Sciatic nerve (tissue), 2 donors: ENCODE results near the gene VCPKMT. TPM values are rescaled to one million over a fixed set of nuclear protein-coding genes. Genes with fewer than 3 reads are reported as not detected.

Source experiments
- ATAC-seq: fragments of 200-7000 bp; cut with Tn5 transposase; one replicate; pipeline ENCODE4 v1.9.1; 2020; ENCODE audit warnings: mild to moderate bottlenecking, moderate library complexity
- DNase-seq: peaks from one replicate; pipeline ENCODE4 v3.0.0-alpha.2; 2020; ENCODE audit warnings: low spot score
- intact Hi-C: fragments of 100-400 bp; cut with DNase I; formaldehyde crosslinking; loops from one replicate; pipeline ENCODE4 v1.14.2; 2022
- total RNA-seq: library from RNA; stranded (reverse); fragmentation: NEBNext Ultra II Directional; extraction: Animal tissue kit (Norgen Biotek cat#: 25700); gene quantifications from one replicate; pipeline ENCODE4 v1.2.1, GENCODE V29; 2021
- donor health status: DM: no; HTN: no; CAD: no.
- donor health status: DM: no; HTN: no; CAD: no.

Gene VCPKMT
- total RNA-seq, 1 donor from 2014 or later, result 6.7 TPM

DNA sequence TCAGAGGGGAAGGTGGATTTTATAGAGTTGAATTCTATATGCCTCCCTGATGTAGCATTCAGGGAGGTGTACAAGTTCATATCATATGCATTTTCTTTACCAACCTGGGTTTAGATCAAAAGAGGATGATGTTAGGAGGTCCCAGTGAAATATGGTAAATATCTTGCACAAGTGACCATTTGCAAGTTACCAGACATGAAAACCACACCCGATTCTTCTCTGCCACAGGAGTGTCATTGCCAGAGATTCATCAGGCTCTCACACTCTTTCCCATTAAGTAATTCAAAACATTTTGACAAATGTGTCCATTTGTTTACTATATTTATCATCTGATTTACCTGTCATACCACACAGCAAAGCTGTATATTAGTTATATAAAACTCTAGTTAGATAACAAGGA lies 44.0 kb downstream of the VCPKMT start:
- intact Hi-C loops, result no loop called here
- DNase-seq (no peak), ATAC-seq (no peak)

DNA sequence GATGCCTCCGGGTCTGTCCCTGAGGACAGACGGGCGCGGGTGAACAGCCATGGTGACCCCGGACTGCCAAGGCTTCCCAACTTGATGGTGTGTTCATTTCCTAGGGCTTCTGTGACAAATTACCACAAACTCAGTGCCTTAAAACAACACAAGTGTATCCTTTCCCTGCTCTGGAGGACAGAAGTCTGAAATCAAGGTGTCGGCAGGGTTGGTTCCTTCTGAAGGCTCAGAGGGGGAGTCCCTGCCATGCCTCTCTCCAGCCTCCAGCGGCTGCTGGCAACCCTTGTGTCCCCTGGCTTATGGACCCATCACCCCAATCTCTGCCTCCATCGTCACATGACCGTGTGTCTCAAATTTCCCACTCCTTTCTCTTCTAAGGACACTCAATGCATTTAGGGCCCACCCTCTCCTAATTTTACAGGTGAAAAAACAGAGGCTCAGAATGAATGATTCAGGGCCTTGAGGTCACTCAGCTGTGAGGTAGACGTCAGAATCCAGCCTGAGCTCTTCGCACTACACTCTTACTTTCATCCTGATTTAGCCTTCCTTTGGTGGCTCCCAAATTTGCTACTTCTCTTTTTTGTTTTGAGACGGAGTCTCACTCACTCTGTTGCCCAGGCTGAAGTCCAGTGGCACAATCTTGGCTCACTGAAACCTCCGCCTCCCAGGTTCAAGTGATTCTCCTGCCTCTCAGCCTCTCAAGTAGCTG lies 45.4 kb downstream of the VCPKMT start:
- DNase-seq, result no peak
- intact Hi-C loops, result no loop called here
- no peak for ATAC-seq

DNA sequence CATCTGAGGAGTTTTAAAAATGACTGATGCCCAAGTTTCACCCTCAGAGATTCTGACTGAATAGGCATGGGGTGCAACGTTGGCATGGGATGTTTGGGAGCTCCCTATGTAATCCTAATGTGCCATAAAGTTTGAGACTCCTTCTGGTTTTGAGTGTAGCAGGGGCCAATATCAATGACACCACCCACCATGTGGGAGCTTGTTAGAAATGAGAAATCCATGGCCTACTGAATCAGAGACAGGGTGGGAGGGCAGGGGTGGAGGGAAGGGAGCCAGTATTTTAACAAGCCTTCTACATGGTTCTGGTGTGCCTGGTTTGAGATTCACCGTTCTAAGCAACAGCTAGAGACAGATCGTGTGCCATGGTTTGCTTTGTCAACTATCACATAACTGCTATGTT lies 46.1 kb downstream of the VCPKMT start:
- intact Hi-C loops, result no loop called here
- ATAC-seq, result no peak
- no peak for DNase-seq

DNA sequence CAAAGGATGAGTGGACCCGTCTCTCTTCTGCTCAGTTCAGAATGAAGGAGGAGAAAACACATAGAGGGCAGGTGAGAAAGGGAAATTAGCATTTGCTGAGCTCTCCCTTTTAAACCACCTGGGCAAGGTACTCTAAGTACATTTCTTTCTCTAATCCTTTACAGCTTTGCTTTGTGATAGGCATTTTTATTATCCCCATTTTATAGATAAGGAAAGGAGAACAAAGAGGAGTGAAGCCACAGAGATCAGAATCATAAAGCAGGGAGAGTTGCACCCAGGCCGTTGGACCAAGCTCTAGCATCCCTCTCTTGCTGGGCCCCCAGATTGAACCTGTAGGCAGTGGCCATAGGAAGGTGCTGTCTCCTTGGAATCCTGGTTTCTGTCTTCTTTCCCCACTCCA lies 47.0 kb downstream of the VCPKMT start:
- intact Hi-C loops, result no loop called here
- ATAC-seq (no peak), DNase-seq (no peak)

DNA sequence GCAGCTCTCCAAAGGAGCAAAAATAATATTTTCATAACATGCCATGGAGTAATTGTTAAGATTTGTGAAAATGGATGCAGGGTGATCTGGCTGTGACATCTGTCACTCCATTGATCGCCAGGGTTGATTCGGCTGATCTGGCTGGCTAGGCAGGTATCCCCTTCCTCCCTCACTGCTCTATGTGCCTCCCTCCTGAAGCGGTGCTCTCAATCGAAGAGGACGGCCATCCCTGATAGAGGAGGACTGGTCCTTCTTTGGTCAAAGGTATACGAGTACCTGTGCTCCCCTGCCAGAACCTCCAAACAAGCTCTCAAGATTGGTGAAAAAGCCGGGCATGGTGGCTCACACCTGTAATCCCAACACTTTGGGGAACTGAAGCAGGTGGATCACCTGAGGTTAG lies 47.9 kb downstream of the VCPKMT start:
- no peak for ATAC-seq
- no peak for DNase-seq
- intact Hi-C loops, result no loop called here

DNA sequence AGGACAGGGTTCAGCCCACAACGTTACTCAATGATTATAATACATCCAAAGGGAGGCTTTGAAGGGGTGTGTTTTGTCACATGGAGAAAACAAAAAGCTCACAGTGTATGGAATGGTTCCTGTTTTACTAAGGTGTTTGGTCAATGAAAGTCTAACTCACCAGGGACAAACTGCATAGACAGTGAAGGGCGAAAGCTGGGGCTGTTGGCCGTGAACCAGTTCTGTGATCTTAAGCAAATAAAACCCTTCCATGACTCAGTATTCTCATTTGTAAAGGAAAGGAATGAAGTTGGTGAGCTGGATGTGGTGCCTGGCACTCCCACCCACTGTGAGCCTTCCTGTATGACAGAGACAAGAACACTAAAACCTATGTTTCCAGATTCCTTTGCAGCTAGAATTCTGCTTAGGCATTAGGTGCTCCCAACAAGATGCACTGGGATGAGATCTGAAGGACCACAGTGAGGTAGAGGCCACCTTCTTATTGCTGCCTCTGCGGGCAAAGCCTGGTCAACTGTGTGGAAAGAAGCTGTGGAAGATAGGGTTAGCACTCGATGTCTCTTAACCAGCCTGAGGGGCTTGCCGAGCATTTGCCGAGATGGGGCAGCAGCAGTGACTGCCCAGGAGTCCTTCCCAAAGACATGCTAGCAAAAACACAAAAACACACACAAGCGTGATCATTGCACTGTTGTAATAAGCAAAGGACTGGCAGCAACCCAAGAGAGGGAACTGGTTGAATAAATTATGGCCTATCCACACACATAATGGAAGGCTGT lies 48.5 kb downstream of the VCPKMT start:
- no peak for ATAC-seq
- no peak for DNase-seq
- intact Hi-C loops, result no loop called here

DNA sequence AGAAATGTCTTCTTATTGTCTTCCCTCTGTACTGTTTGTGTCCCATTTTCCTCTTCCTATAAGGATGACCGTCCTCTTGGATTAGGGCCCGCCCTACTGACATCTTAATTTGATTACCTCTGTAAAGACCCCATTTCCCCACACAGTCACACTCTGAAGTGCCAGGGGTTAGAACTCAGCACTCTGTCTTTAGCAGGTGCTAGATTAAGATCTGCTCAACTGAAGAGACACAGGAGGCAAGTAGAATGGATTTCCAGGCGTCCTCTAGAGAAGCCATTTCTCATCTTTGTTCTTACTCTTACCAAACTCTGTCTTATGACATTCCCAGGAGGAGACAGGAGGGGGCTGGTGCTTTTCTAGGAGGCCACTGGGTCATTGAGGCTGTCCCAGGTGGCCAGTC lies 50.8 kb downstream of the VCPKMT start:
- intact Hi-C loops, result no loop called here
- ATAC-seq (no peak), DNase-seq (no peak)

DNA sequence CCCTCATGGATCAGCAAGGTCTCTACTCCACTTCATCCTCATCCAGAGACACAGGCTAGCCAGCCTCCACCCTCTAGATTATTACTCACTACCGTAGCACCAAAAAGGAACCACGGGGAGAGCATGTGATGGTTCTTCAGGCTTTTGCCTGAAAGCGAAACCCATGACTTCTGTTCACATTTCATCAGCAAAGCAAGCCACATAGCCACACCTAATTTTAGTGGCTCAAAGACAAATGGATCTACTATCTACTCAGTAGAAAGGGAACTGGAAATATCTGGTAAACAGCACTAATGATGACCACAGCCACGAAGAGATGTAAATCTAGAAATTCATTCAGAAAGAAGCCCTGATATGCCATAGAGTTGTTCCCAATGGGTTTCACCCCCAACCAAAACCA lies 51.4 kb downstream of the VCPKMT start:
- ATAC-seq (peak; percentile 53), DNase-seq (no peak)
- intact Hi-C loops, result no loop called here

DNA sequence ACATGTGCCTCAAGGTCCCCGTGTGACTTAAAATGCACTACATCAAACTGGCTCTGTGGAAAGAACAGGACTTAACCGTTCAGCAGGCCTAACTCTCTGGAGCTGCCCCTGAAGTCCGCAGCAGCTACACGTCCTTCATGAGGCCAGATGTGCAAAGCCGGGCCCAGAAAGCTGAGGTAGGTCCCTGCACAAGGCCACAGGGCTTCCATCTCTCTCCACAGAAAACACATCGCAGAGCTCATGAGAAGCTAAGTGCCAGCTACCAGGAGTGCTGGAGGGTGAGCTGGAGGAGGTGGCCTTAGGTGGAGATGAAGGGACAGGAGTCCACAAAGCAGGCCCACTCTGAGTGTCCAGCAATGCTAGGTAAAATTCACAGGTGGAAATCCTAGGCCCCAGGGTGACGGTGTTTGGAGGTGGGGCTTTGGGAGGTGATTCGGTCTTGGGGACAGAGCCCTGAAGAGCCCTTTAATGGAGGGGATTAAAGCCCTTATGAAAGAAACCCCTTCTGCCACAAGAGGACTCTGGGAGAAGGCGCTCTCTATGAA lies 52.4 kb downstream of the VCPKMT start:
- no peak for DNase-seq
- ATAC-seq, result no peak
- intact Hi-C loops, result no loop called here

DNA sequence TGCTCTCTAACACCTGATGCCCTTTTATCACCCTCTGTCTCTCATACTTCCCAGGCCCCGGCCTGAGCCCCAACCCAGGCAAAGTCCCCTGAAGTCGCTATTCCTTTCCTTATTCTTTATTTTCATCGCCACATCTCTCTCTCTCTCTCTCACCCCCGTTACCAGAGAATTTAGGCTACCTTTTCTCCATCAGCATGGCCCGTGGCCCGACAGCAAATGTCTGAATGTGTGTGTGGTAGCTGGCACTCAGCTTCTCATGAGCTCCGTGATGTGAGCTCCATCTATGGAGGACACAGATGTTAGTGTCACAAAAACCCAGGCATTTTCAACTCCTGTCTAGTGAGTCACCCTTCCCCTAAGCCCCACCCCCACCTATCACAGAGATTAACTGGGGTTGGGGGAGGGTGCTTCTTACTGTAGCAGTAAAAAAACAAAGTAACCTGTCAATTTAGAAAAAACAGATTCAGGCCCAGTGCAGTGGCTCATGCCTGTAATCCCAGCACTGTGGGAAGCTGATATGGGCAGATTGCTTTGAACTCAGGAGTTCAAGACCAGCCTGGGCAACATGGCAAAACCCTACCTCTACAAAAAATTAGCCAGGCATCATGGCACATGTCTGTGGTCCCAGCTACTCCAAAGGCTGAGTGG lies 53.8 kb downstream of the VCPKMT start:
- ATAC-seq, result no peak
- intact Hi-C loops, result no loop called here
- peak; percentile 34 for DNase-seq

DNA sequence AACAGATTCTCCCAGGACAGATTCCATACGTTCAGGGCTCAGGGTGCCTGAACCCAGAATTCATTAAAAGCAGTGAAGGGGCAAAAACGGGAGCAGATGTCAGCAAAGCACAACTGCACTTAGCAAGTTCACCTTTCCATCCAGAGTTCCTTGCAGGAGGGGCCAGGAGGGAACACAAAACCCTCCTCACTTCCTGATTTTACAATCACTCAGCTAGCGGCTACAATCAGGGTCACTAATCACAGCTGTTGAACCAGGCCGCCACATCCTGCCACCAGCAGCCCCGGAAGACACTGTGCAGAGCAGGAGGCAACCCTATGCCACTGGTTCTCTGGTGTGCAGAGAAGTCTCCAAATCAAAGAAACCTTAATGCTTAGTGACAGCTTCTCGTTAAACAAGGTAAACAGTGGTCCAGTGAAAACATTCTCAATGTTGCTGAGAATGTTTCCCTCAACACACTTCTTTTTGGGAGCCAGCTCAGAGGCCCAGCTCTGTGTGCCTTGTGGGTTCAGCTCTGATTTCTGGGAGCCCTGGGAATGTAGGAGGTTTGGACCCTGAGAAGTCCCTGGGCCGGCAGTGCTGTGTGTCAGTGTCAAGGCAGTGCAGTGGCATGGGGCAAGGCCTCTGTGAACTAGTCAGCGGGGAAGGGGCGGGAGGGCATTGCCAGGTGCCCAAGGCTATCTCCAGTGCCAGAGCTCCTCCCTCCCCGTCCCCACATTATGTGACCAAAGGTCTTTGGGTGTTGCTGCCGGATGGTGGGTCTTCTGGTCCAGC lies 54.5 kb downstream of the VCPKMT start:
- peak; percentile 61 for DNase-seq
- intact Hi-C loops, result no loop called here
- peak; percentile 64 for ATAC-seq

DNA sequence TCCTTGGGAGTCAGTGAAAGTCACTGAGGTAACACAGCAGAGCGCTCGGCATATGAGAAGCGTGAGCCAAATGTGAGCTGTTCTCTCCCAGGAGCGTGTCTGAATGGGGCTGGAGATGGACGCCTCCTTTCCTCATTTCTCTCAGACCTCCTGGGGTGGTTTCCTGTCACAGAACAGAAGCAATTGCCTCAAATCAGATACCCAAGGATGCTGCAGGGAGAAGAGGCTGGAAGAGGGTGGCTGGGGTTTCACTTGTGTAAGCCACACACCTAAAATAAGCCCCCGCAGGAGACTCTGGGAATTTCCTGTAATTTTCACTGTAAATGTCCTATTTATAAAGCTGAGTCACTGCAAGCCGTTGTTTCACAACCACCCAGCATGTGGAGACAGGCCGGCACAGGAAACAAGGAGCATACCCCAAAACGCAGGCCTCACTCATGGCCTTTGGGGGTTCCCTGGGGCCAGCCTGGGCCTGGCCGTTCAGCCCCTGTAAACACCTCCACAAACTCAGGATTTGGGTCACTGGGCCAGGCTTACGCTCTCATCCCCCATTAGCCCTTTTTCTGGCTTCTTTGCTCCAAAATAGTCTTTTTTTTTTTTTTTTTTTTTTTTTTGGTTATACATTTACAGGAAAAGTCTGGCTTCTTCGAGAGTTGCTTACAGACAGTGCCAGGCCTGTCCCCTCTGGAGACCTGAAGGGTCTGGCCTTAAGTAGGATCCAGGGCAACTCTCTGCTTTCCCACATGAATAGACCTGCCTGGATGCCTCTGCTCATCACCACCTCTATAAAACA lies 55.3 kb downstream of the VCPKMT start:
- intact Hi-C loops, result no loop called here
- DNase-seq, result peak; percentile 67
- ATAC-seq, result peak; percentile 90

DNA sequence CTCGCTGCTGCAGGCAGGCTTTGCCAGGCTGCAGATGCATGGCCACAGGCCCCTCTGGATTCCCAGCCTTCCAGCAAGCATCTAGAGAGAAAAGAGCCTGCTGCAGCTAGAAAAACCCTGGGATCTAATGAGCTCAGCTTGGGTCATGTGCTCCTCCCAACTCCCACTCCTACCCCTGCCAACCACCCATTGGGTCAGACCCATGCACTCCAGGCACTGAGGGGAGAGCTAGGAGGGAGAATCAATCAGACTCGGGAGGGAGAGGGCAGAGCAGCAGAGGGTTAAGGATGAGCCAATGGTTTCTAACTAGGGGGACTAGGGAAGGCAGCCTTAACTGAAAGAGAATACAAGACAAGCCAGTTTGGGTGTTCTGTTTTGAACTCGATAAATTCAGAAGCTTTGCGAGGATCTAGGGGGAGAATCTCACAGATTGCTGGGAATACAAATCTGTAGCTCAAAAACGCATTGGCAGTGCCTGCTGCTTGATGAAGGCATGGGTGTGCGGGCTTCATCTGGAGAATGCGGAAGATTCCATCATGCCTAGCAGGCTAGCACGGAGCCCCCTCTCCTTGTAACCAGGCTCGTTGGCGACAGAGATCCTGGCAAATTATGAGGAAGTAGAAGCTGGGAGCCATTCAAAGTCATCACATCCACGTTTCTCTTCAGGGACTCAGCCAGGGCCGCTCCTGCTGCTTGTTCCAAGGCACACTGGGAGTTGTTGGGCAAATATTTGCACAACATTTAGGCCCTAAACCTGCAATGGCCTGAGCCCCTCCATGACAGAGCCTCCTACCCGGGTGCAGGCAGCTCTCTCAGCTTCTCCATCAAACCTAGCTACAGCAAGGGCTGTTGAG lies 56.4 kb downstream of the VCPKMT start:
- ATAC-seq (no peak), DNase-seq (peak; percentile 53)
- intact Hi-C loops, result no loop called here

Other genes with a start within 250 kb of the VCPKMT start
- 46.1 TPM for gene ARF6, start 223.5 kb downstream of the VCPKMT start, total RNA-seq
- 52.4 TPM for gene SOS2, start 115.0 kb upstream of the VCPKMT start, total RNA-seq
- 4.6 TPM for gene L2HGDH, start 195.7 kb upstream of the VCPKMT start, total RNA-seq
- 22.2 TPM for gene DMAC2L, start 195.8 kb upstream of the VCPKMT start, total RNA-seq